Naive thymus-derived CD8-positive, alpha-beta T cell (primary cell): ENCODE measurements around the gene SMARCA4. TPM values are rescaled to one million over a fixed set of nuclear protein-coding genes. Genes with fewer than 3 reads are reported as not detected.
"Not testable (repeated sequence)": the region's sequence is repeated elsewhere in the genome, so short reads cannot be mapped to it uniquely, and the experiment has no call there.

Source experiments
- ATAC-seq, 2 donors: fragments of 150-1000 bp; cut with Tn5 transposase in 1 of 2; sonication (Bioruptor Pico), chemical (Tn5 transposase) in 1 of 2; 1 replicate in 1 of 2; 2 replicates in 1 of 2; pipeline ENCODE4 v1.10.0; 2021; ENCODE audit warnings: mild to moderate bottlenecking in 2 of 2, moderate library complexity in 2 of 2
- POLR2A ChIA-PET: fragments of 350-600 bp; sonication (Branson Sonifier 250); formaldehyde crosslinking; loops from one replicate; lab custom pipeline; 2021; ENCODE audit warnings: antibody characterized with exemption; lab: Charles Lee
- DNase-seq, 10 donors: peaks; one replicate each; pipeline versions ENCODE4 v3.0.0 to v3.0.0-alpha.2; 2020 to 2022
- H3K27ac Mint-ChIP-seq, 10 donors: one replicate each; pipeline ENCODE4 v1.8.0; 2020 to 2022; ENCODE audit warnings: mild to moderate bottlenecking in 10 of 10, mixed read lengths in 10 of 10, moderate library complexity in 4 of 10, inconsistent platforms in 1 of 10
- H3K27me3 Mint-ChIP-seq, 5 donors: one replicate each; pipeline ENCODE4 v1.8.0; 2021 to 2022; ENCODE audit warnings: mixed read lengths in 5 of 5
- H3K36me3 Mint-ChIP-seq, 3 donors: one replicate each; pipeline ENCODE4 v1.8.0; 2020 to 2022; ENCODE audit warnings: mixed read lengths in 3 of 3, mild to moderate bottlenecking in 2 of 3, inconsistent platforms in 1 of 3
- H3K4me1 Mint-ChIP-seq, 4 donors: one replicate each; pipeline ENCODE4 v1.8.0; 2021 to 2022; ENCODE audit warnings: mixed read lengths in 4 of 4
- H3K4me3 Mint-ChIP-seq, 10 donors: one replicate each; pipeline ENCODE4 v1.8.0; 2020 to 2022; ENCODE audit warnings: mild to moderate bottlenecking in 10 of 10, mixed read lengths in 10 of 10, moderate library complexity in 6 of 10, inconsistent platforms in 1 of 10
- H3K9me3 Mint-ChIP-seq, 9 donors: one replicate each; pipeline ENCODE4 v1.8.0; 2020 to 2022; ENCODE audit warnings: mixed read lengths in 9 of 9, mild to moderate bottlenecking in 3 of 9, inconsistent platforms in 1 of 9, moderate library complexity in 1 of 9
- polyA plus RNA-seq, 3 donors: library from polyadenylated mRNA; unstranded; fragments of 300-500 nt; fragmentation: Illumina TruSeq; gene quantifications; one replicate each; pipeline ENCODE4 v1.2.3, GENCODE V29; 2021
- total RNA-seq, 8 experiments: library from RNA in 2 of 8; stranded (reverse) in 2 of 8; gene quantifications; one replicate each; pipeline ENCODE4 v1.2.3 and lab custom pipeline; 2021 to 2026

SMARCA4 gene
- total and polyA plus RNA-seq, 5 experiments from 2014 or later: 6.0 to 108 (median 29.5) TPM

- H3K4me3 Mint-ChIP-seq: not testable (repeated sequence)
- H3K4me1 Mint-ChIP-seq: peaks cover 2 to 11% (median 5%) of the 10 kb centered on the region in 4 donors
- POLR2A ChIA-PET: interaction anchor here (1.2 kb wide), 1 partner anchor 12 kb away, joined by 4 read pairs; no protein-coding TSS in a partner anchor
Measured at GRCh38 chr19:10941649-10942048, 19.2 kb upstream of the SMARCA4 start.

GRCh38 chr19:10943412-10943811 lies 17.4 kb upstream of the SMARCA4 start:
- not testable (repeated sequence) for DNase-seq, H3K27ac Mint-ChIP-seq, H3K27me3 Mint-ChIP-seq, H3K36me3 Mint-ChIP-seq, ATAC-seq, H3K4me3 Mint-ChIP-seq, H3K4me1 Mint-ChIP-seq, H3K9me3 Mint-ChIP-seq
- POLR2A ChIA-PET: interaction anchor here (1.5 kb wide), 1 partner anchor 13 kb away, joined by 6 read pairs; no protein-coding TSS in a partner anchor

More at GRCh38 chr19:10941649-10942048, 19.2 kb upstream of the SMARCA4 start:
- DNase-seq, ATAC-seq, H3K27ac Mint-ChIP-seq, H3K9me3 Mint-ChIP-seq, H3K27me3 Mint-ChIP-seq, H3K36me3 Mint-ChIP-seq: not testable (repeated sequence)

- no peak for DNase-seq
- peaks cover 0 to 8% (median 5%) of the 10 kb centered on the region in 4 donors for H3K4me1 Mint-ChIP-seq
- H3K4me3 Mint-ChIP-seq: no peak overlapping the region
- H3K27ac Mint-ChIP-seq: no peak overlapping the region
- POLR2A ChIA-PET: no interaction called here
- H3K9me3 Mint-ChIP-seq: no peaks in the 10 kb centered on the region
- no peaks in the 10 kb centered on the region for H3K27me3 Mint-ChIP-seq
- no peak for ATAC-seq
- H3K36me3 Mint-ChIP-seq: no peaks in the 10 kb centered on the region
Measured at GRCh38 chr19:10945264-10945663, 15.6 kb upstream of the SMARCA4 start.

GRCh38 chr19:10946958-10947657 lies 13.7 kb upstream of the SMARCA4 start:
- no peaks in the 10 kb centered on the region for H3K36me3 Mint-ChIP-seq
- no peaks in the 10 kb centered on the region for H3K9me3 Mint-ChIP-seq
- DNase-seq: no peak
- H3K27me3 Mint-ChIP-seq: no peaks in the 10 kb centered on the region
- POLR2A ChIA-PET: no interaction called here
- no peak overlapping the region for H3K27ac Mint-ChIP-seq
- no peak overlapping the region for H3K4me3 Mint-ChIP-seq
- peaks cover 0 to 5% (median 1%) of the 10 kb centered on the region in 4 donors for H3K4me1 Mint-ChIP-seq
- ATAC-seq: no peak

- POLR2A ChIA-PET: no interaction called here
- ATAC-seq: no peak
- Mint-ChIP-seq H3K27ac (no peak overlapping the region), H3K4me1 (no peaks in the 10 kb centered on the region), H3K9me3 (no peaks in the 10 kb centered on the region), H3K36me3 (no peaks in the 10 kb centered on the region), H3K4me3 (no peak overlapping the region), H3K27me3 (no peaks in the 10 kb centered on the region)
- no peak for DNase-seq
Measured at GRCh38 chr19:10952809-10953208, 8.0 kb upstream of the SMARCA4 start.

- Mint-ChIP-seq H3K4me3 (peak overlapping the region; percentile 63 to 90 (median 88)), H3K27ac (peak overlapping the region in 8 of 10 donors; percentile 67 to 96 (median 91)), H3K4me1 (peaks cover 10 to 38% (median 31%) of the 10 kb centered on the region in 4 donors)
- H3K27me3 Mint-ChIP-seq, H3K36me3 Mint-ChIP-seq, H3K9me3 Mint-ChIP-seq, ATAC-seq, DNase-seq: not testable (repeated sequence)
- POLR2A ChIA-PET: interaction anchor here (0.6 to 1.5 kb wide), 7 partner anchors 21 to 473 kb away, joined by 3 to 8 read pairs (median 3); partner anchors contain the start of gene LDLR
Measured at GRCh38 chr19:10959277-10959968, 1.4 kb upstream of the SMARCA4 start.

GRCh38 chr19:10961073-10961860 lies 437 bp downstream of the SMARCA4 start:
- peaks cover 10 to 52% (median 44%) of the 10 kb centered on the region in 4 donors for H3K4me1 Mint-ChIP-seq
- H3K27ac Mint-ChIP-seq: peak overlapping the region; percentile 86 to 96 (median 94)
- H3K36me3 Mint-ChIP-seq: no peaks in the 10 kb centered on the region
- no peaks in the 10 kb centered on the region for H3K9me3 Mint-ChIP-seq
- ATAC-seq (peak in 1 of 2 donors; percentile 54), DNase-seq (no peak)
- POLR2A ChIA-PET: interaction anchor here (0.6 to 1.5 kb wide), 8 partner anchors 19 to 427 kb away, joined by 3 to 8 read pairs (median 4); partner anchors contain the start of genes LDLR, SWSAP1 and TMED1
- no peaks in the 10 kb centered on the region for H3K27me3 Mint-ChIP-seq
- H3K4me3 Mint-ChIP-seq: peak overlapping the region; percentile 86 to 95 (median 90)

- Mint-ChIP-seq H3K4me3 (peak overlapping the region; percentile 20 to 95 (median 88)), H3K9me3 (no peaks in the 10 kb centered on the region), H3K27me3 (no peaks in the 10 kb centered on the region), H3K4me1 (peaks cover 13 to 61% (median 46%) of the 10 kb centered on the region in 4 donors), H3K36me3 (no peaks in the 10 kb centered on the region), H3K27ac (peak overlapping the region; percentile 82 to 96 (median 93))
- DNase-seq (no peak), ATAC-seq (no peak)
- POLR2A ChIA-PET: interaction anchor here (0.5 to 0.7 kb wide), 3 partner anchors 231 to 814 kb away, joined by 4 to 5 read pairs (median 5); no protein-coding TSS in a partner anchor
Measured at GRCh38 chr19:10962863-10963262, 2.0 kb downstream of the SMARCA4 start.

- H3K4me3 Mint-ChIP-seq: peak overlapping the region; percentile 19 to 92 (median 82)
- H3K36me3 Mint-ChIP-seq: no peaks in the 10 kb centered on the region
- H3K4me1 Mint-ChIP-seq: peaks cover 19 to 71% (median 55%) of the 10 kb centered on the region in 4 donors
- no peaks in the 10 kb centered on the region for H3K9me3 Mint-ChIP-seq
- POLR2A ChIA-PET: interaction anchor here (0.6 to 0.7 kb wide), 3 partner anchors 22 to 678 kb away, joined by 3 to 4 read pairs (median 3); no protein-coding TSS in a partner anchor
- ATAC-seq (no peak), DNase-seq (no peak)
- H3K27ac Mint-ChIP-seq: peak overlapping the region; percentile 82 to 96 (median 93)
- H3K27me3 Mint-ChIP-seq: no peaks in the 10 kb centered on the region
Measured at GRCh38 chr19:10963865-10964264, 3.0 kb downstream of the SMARCA4 start.

- H3K27ac Mint-ChIP-seq: peak overlapping the region in 6 of 10 donors; percentile 72 to 96 (median 84)
- H3K36me3 Mint-ChIP-seq: peaks cover 0 to 2% (median 0%) of the 10 kb centered on the region in 3 donors
- POLR2A ChIA-PET: interaction anchor here (0.9 kb wide), 1 partner anchor 85 kb away, joined by 4 read pairs; no protein-coding TSS in a partner anchor
- no peaks in the 10 kb centered on the region for H3K9me3 Mint-ChIP-seq
- H3K4me1 Mint-ChIP-seq: peaks cover 23 to 72% (median 60%) of the 10 kb centered on the region in 4 donors
- DNase-seq (no peak), ATAC-seq (no peak)
- no peaks in the 10 kb centered on the region for H3K27me3 Mint-ChIP-seq
- peak overlapping the region in 1 of 10 donors; percentile 14 for H3K4me3 Mint-ChIP-seq
Measured at GRCh38 chr19:10964903-10965302, 4.1 kb downstream of the SMARCA4 start.

- H3K36me3 Mint-ChIP-seq: peaks cover 0 to 2% (median 0%) of the 10 kb centered on the region in 3 donors
- H3K4me1 Mint-ChIP-seq: peaks cover 23 to 74% (median 65%) of the 10 kb centered on the region in 4 donors
- H3K9me3 Mint-ChIP-seq: no peaks in the 10 kb centered on the region
- ATAC-seq (no peak), DNase-seq (no peak)
- H3K27me3 Mint-ChIP-seq: no peaks in the 10 kb centered on the region
- H3K4me3 Mint-ChIP-seq: peak overlapping the region in 1 of 10 donors; percentile 8
- peak overlapping the region in 6 of 10 donors; percentile 29 to 76 (median 60) for H3K27ac Mint-ChIP-seq
- POLR2A ChIA-PET: interaction anchor here (0.5 to 0.9 kb wide), 2 partner anchors 84 to 315 kb away, joined by 4 to 6 read pairs; no protein-coding TSS in a partner anchor
Measured at GRCh38 chr19:10965398-10965797, 4.6 kb downstream of the SMARCA4 start.

GRCh38 chr19:10966809-10967208 lies 6.0 kb downstream of the SMARCA4 start:
- Mint-ChIP-seq H3K9me3 (no peaks in the 10 kb centered on the region), H3K36me3 (peaks cover 0 to 2% (median 0%) of the 10 kb centered on the region in 3 donors), H3K27ac (peak overlapping the region in 1 of 10 donors; percentile 78), H3K4me1 (peaks cover 27 to 80% (median 71%) of the 10 kb centered on the region in 4 donors), H3K27me3 (no peaks in the 10 kb centered on the region), H3K4me3 (peak overlapping the region in 1 of 10 donors; percentile 65)
- no peak for DNase-seq
- no peak for ATAC-seq
- POLR2A ChIA-PET: no interaction called here
